Right ventricle myocardium inferior (tissue), 1 donor: ENCODE results near the gene NRAS. TPM values are rescaled to one million over a fixed set of nuclear protein-coding genes. Genes with fewer than 3 reads are reported as not detected.
A peak's percentile ranks its signal among the peaks of the same experiment; 100 is the strongest.

Experiments used
- ATAC-seq: fragments of 200-7000 bp; cut with Tn5 transposase; one replicate; pipeline ENCODE4 v1.9.1; 2020; ENCODE audit warnings: mild to moderate bottlenecking, moderate library complexity
- DNase-seq: peaks from one replicate; pipeline ENCODE4 v3.0.0; 2021; ENCODE audit errors: missing footprints
- intact Hi-C: fragments of 100-400 bp; cut with DNase I; formaldehyde crosslinking; loops from one replicate; pipeline ENCODE4 v1.11.0; 2022
- total RNA-seq: library from RNA; stranded (reverse); fragmentation: NEBNext Ultra II Directional; extraction: Animal tissue kit (Norgen Biotek cat#: 25700); gene quantifications from one replicate; pipeline ENCODE4 v1.2.1, GENCODE V29; 2021
- donor health status: DM: no; HTN: yes; CAD: no; lungs with severe emphysema.

Gene NRAS
- total RNA-seq, 1 donor from 2014 or later, result 7.2 TPM

- ATAC-seq (no peak), DNase-seq (no peak)
- intact Hi-C loops, result no loop called here
Measured at GRCh38 chr1:114737314-114737849, 20.8 kb upstream of the NRAS start.

GRCh38 chr1:114735479-114735878 lies 18.9 kb upstream of the NRAS start:
- ATAC-seq, result no peak
- no peak for DNase-seq
- intact Hi-C loops, result no loop called here

GRCh38 chr1:114729782-114730181 lies 13.2 kb upstream of the NRAS start:
- ATAC-seq, result no peak
- no peak for DNase-seq
- intact Hi-C loops, result no loop called here

GRCh38 chr1:114728553-114728952 lies 12.0 kb upstream of the NRAS start:
- intact Hi-C loops, result no loop called here
- no peak for DNase-seq
- ATAC-seq, result no peak

GRCh38 chr1:114725230-114725629 lies 8.7 kb upstream of the NRAS start:
- ATAC-seq (no peak), DNase-seq (no peak)
- intact Hi-C loops, result no loop called here

GRCh38 chr1:114723915-114724314 lies 7.3 kb upstream of the NRAS start:
- intact Hi-C loops, result no loop called here
- ATAC-seq (peak; percentile 42), DNase-seq (no peak)

GRCh38 chr1:114723457-114723856 lies 6.9 kb upstream of the NRAS start:
- intact Hi-C loops, result no loop called here
- ATAC-seq (no peak), DNase-seq (no peak)

- ATAC-seq, result no peak
- no peak for DNase-seq
- intact Hi-C loops, result no loop called here
Measured at GRCh38 chr1:114720492-114720891, 3.9 kb upstream of the NRAS start.

GRCh38 chr1:114719424-114719787 lies 2.8 kb upstream of the NRAS start:
- no peak for ATAC-seq
- intact Hi-C loops, result loop anchor here (5.0 kb wide), 1 partner anchor 38 kb away; the partner anchor contains the start of gene CSDE1
- DNase-seq, result no peak

- ATAC-seq, result no peak
- no peak for DNase-seq
- intact Hi-C loops, result loop anchor here (5.0 kb wide), 1 partner anchor 38 kb away; the partner anchor contains the start of gene CSDE1
Measured at GRCh38 chr1:114718661-114719423, 2.3 kb upstream of the NRAS start.

- intact Hi-C loops, result loop anchor here (2.0 to 5.0 kb wide), 3 partner anchors 41 to 135 kb away; partner anchors contain the start of genes BCAS2, CSDE1 and SIKE1
- DNase-seq (no peak), ATAC-seq (no peak)
Measured at GRCh38 chr1:114715952-114716303, 643 bp downstream of the NRAS start.

- no peak for ATAC-seq
- intact Hi-C loops, result no loop called here
- no peak for DNase-seq
Measured at GRCh38 chr1:114712977-114713376, 3.6 kb downstream of the NRAS start.

- no peak for DNase-seq
- ATAC-seq, result no peak
- intact Hi-C loops, result no loop called here
Measured at GRCh38 chr1:114710360-114710759, 6.2 kb downstream of the NRAS start.

GRCh38 chr1:114707604-114708003 lies 9.0 kb downstream of the NRAS start:
- intact Hi-C loops, result no loop called here
- no peak for DNase-seq
- ATAC-seq, result no peak

GRCh38 chr1:114703242-114703641 lies 13.3 kb downstream of the NRAS start:
- ATAC-seq, result no peak
- intact Hi-C loops, result no loop called here

GRCh38 chr1:114702737-114703136 lies 13.8 kb downstream of the NRAS start:
- no peak for ATAC-seq

More at GRCh38 chr1:114703242-114703641, 13.3 kb downstream of the NRAS start:
- DNase-seq, result no peak

GRCh38 chr1:114701931-114702330 lies 14.6 kb downstream of the NRAS start:
- DNase-seq (no peak), ATAC-seq (no peak)
- intact Hi-C loops, result no loop called here

More at GRCh38 chr1:114702737-114703136, 13.8 kb downstream of the NRAS start:
- intact Hi-C loops, result no loop called here
- no peak for DNase-seq

GRCh38 chr1:114700036-114700600 lies 16.5 kb downstream of the NRAS start:
- ATAC-seq, result no peak
- no peak for DNase-seq
- intact Hi-C loops, result no loop called here

- DNase-seq (no peak), ATAC-seq (no peak)
- intact Hi-C loops, result no loop called here
Measured at GRCh38 chr1:114696810-114697209, 19.8 kb downstream of the NRAS start.

- ATAC-seq, result no peak
- intact Hi-C loops, result no loop called here
- DNase-seq, result no peak
Measured at GRCh38 chr1:114695430-114696058, 21.0 kb downstream of the NRAS start, which contains the start of gene AMPD1. TSS of gene AMPD1 (minus strand) at chr1:114695546. CDS start at chr1:114695471, 75 bp downstream.
